ENCODE results near the gene KLF16.

Gene KLF16

GRCh38 chr19:1868971-1869370, 5.6 kb upstream of the KLF16 start:
- DNase-seq (ENCODE audit: low read depth in 2 of 2), result no peak

- DNase-seq (ENCODE audit: low read depth in 2 of 2), result no peak
Observed at GRCh38 chr19:1867349-1867724, 4.0 kb upstream of the KLF16 start.

GRCh38 chr19:1866693-1867348, 3.4 kb upstream of the KLF16 start:
- DNase-seq (ENCODE audit: low read depth in 2 of 2), result no peak

GRCh38 chr19:1865172-1866010, 2.0 kb upstream of the KLF16 start:
- DNase-seq (ENCODE audit: low read depth in 2 of 2), result no peak

GRCh38 chr19:1864480-1865171, 1.2 kb upstream of the KLF16 start:
- peak; percentile 59 to 62 for DNase-seq (ENCODE audit: low read depth in 2 of 2)

GRCh38 chr19:1863638-1864479, 480 bp upstream of the KLF16 start:
- peak; percentile 90 to 96 for DNase-seq (ENCODE audit: low read depth in 2 of 2)

GRCh38 chr19:1862424-1863327, 703 bp downstream of the KLF16 start:
- DNase-seq (ENCODE audit: low read depth in 2 of 2), result peak in 1 of 2 donors; percentile 55

GRCh38 chr19:1862068-1862423, 1.3 kb downstream of the KLF16 start:
- no peak for DNase-seq (ENCODE audit: low read depth in 2 of 2)

GRCh38 chr19:1861599-1862031, 1.8 kb downstream of the KLF16 start:
- DNase-seq (ENCODE audit: low read depth in 2 of 2), result no peak

GRCh38 chr19:1860821-1861598, 2.4 kb downstream of the KLF16 start:
- no peak for DNase-seq (ENCODE audit: low read depth in 2 of 2)

GRCh38 chr19:1860042-1860775, 3.2 kb downstream of the KLF16 start:
- DNase-seq (ENCODE audit: low read depth in 2 of 2), result no peak

GRCh38 chr19:1859331-1859781, 4.0 kb downstream of the KLF16 start:
- no peak for DNase-seq (ENCODE audit: low read depth in 2 of 2)

- DNase-seq (ENCODE audit: low read depth in 2 of 2), result no peak
Observed at GRCh38 chr19:1858412-1859081, 4.8 kb downstream of the KLF16 start.

- no peak for DNase-seq (ENCODE audit: low read depth in 2 of 2)
Observed at GRCh38 chr19:1857648-1858326, 5.6 kb downstream of the KLF16 start.

GRCh38 chr19:1856698-1857603, 6.4 kb downstream of the KLF16 start:
- DNase-seq (ENCODE audit: low read depth in 2 of 2), result peak; percentile 50 to 55

GRCh38 chr19:1856345-1856697, 7.1 kb downstream of the KLF16 start:
- no peak for DNase-seq (ENCODE audit: low read depth in 2 of 2)

- DNase-seq (ENCODE audit: low read depth in 2 of 2), result no peak
Observed at GRCh38 chr19:1855828-1856255, 7.5 kb downstream of the KLF16 start.

Data from stimulated activated CD8-positive, alpha-beta memory T cell treated with anti-CD3 and anti-CD28 coated beads, Interleukin-2, amount 100 ng/mL, for 48 hours (primary cell).